Parathyroid adenoma (tissue), 2 donors: Measurements from ENCODE around the gene ENTPD3.

ENCODE experiments used
- H2AFZ ChIP-seq: fragments of 300-600 bp; sonication (generic); one replicate; pipeline ENCODE4 v1.7.0; 2017; ENCODE audit warnings: antibody characterized with exemption, mild to moderate bottlenecking
- H3K27ac ChIP-seq: fragments of 300-600 bp; sonication (generic); one replicate; pipeline ENCODE4 v1.7.0; 2017
- H3K27me3 ChIP-seq: fragments of 300-600 bp; sonication (generic); one replicate; pipeline ENCODE4 v1.7.0; 2017; ENCODE audit warnings: low read length; ENCODE audit not compliant: control insufficient read depth, insufficient read depth
- H3K36me3 ChIP-seq: fragments of 300-600 bp; sonication (generic); one replicate; pipeline ENCODE4 v1.7.0; 2017; ENCODE audit warnings: low read length; ENCODE audit not compliant: control insufficient read depth, insufficient read depth
- H3K4me1 ChIP-seq: fragments of 300-600 bp; sonication (generic); one replicate; pipeline ENCODE4 v1.7.0; 2017; ENCODE audit warnings: control low read depth
- H3K4me2 ChIP-seq: fragments of 300-600 bp; sonication (generic); one replicate; pipeline ENCODE4 v1.7.0; 2017; ENCODE audit warnings: low read length
- H3K4me3 ChIP-seq: fragments of 300-600 bp; sonication (generic); one replicate; pipeline ENCODE4 v1.7.0; 2017; ENCODE audit warnings: low read depth, low read length
- H3K79me2 ChIP-seq: fragments of 300-600 bp; sonication (generic); one replicate; pipeline ENCODE4 v1.7.0; 2017; ENCODE audit warnings: control low read depth
- H3K9ac ChIP-seq: fragments of 300-600 bp; sonication (generic); one replicate; pipeline ENCODE4 v1.7.0; 2017; ENCODE audit warnings: mild to moderate bottlenecking
- H3K9me3 ChIP-seq: fragments of 300-600 bp; sonication (generic); one replicate; pipeline ENCODE4 v1.7.0; 2017; ENCODE audit warnings: low read length; ENCODE audit not compliant: control insufficient read depth
- CTCF ChIP-seq: fragments of 300-600 bp; sonication (generic); IDR thresholded peaks from one replicate; pipeline ENCODE4 v1.7.0; 2017; ENCODE audit warnings: antibody characterized with exemption, mild to moderate bottlenecking
- donor health status: primary hyperparathyroidism.

ENTPD3 gene

DNA sequence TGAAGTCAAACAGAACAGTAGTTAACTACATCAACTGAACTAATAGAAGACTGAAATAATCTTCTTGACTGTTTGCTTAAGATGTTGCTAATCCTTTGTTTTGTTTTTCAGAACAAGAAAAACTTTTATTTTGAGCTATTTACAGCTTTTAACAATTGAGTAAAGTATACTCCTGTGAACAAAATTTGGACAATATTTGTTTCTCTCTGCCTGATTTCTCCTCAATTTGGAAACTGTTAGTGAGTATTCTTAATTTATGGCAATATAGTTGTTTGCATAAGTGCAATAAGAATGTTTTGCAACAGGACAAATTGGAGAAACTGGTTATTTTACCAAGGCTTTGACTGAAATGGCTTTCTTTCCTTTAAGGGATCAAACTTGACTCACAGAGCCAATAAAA lies 36.5 kb upstream of the ENTPD3 start:
- H3K9ac ChIP-seq = no peak overlapping the region
- no peaks in the 10 kb centered on the region for H3K27me3 ChIP-seq
- H3K4me1 ChIP-seq = no peaks in the 10 kb centered on the region
- H3K4me2 ChIP-seq = no peak overlapping the region
- no peak for TF ChIP-seq CTCF
- no peak overlapping the region for H3K4me3 ChIP-seq
- H3K36me3 ChIP-seq = no peaks in the 10 kb centered on the region
- H3K9me3 ChIP-seq = no peaks in the 10 kb centered on the region
- no peak overlapping the region for H2AFZ ChIP-seq
- no peaks in the 10 kb centered on the region for H3K79me2 ChIP-seq
- H3K27ac ChIP-seq = no peak overlapping the region

GRCh38 chr3:40355410-40355809 lies 31.6 kb upstream of the ENTPD3 start:
- no peak for TF ChIP-seq CTCF
- Histone ChIP-seq H3K4me1 (no peaks in the 10 kb centered on the region), H3K27me3 (no peaks in the 10 kb centered on the region), H3K36me3 (no peaks in the 10 kb centered on the region), H3K27ac (no peak overlapping the region), H3K4me3 (no peak overlapping the region), H3K9ac (no peak overlapping the region), H3K79me2 (no peaks in the 10 kb centered on the region), H2AFZ (no peak overlapping the region), H3K4me2 (no peak overlapping the region), H3K9me3 (no peaks in the 10 kb centered on the region)

DNA sequence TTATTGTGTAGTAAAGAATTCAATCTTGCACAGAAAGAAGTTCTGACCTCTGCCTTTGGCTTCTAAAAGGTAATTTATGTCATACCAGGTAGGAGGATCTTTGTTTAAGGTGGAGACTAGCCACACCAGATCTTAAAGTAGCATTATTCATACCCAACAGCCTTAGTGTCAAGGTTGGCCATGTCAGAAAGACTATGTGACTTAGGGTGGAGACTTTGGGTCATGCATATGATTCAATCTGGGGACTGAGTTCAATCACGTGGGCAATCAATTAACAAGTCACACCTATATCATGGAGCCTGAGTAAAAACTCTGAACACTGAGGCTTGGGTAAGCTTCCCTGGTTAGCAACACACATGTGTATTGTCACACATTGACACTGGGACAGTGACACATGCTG lies 28.5 kb upstream of the ENTPD3 start:
- no peak for TF ChIP-seq CTCF
- H3K9me3 ChIP-seq = no peaks in the 10 kb centered on the region
- H3K27ac ChIP-seq = no peak overlapping the region
- no peak overlapping the region for H3K9ac ChIP-seq
- no peaks in the 10 kb centered on the region for H3K27me3 ChIP-seq
- H2AFZ ChIP-seq = no peak overlapping the region
- H3K36me3 ChIP-seq = no peaks in the 10 kb centered on the region
- no peaks in the 10 kb centered on the region for H3K4me1 ChIP-seq
- H3K4me2 ChIP-seq = no peak overlapping the region
- H3K79me2 ChIP-seq = no peaks in the 10 kb centered on the region
- H3K4me3 ChIP-seq = no peak overlapping the region

DNA sequence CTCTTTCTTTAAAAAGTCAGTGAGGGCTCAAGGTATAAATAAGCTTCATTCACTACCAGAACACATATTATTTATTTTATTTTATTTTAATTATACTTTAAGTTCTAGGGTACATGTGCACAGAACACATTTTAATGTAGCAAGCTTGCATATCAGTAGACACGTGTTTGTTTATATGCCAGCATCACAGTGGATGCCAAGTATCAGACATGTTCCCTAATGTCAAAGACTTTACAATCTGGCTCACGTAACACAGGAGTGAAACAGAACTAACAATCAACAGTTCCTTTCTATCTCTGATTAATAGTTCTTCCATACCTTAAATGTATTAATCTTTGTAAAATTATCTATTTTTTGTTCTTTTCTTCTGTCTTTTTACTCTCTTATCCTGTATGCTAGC lies 23.3 kb upstream of the ENTPD3 start:
- Histone ChIP-seq H3K36me3 (no peaks in the 10 kb centered on the region), H3K9ac (no peak overlapping the region), H3K4me2 (no peak overlapping the region), H3K27me3 (no peaks in the 10 kb centered on the region), H3K9me3 (no peaks in the 10 kb centered on the region), H2AFZ (no peak overlapping the region), H3K27ac (no peak overlapping the region), H3K4me1 (no peaks in the 10 kb centered on the region), H3K79me2 (no peaks in the 10 kb centered on the region), H3K4me3 (no peak overlapping the region)
- no peak for TF ChIP-seq CTCF

GRCh38 chr3:40366203-40367162 lies 20.5 kb upstream of the ENTPD3 start:
- H3K27ac ChIP-seq = no peak overlapping the region
- no peak overlapping the region for H3K4me2 ChIP-seq
- H3K4me3 ChIP-seq = no peak overlapping the region

More at GRCh38 chr3:40366203-40367162, 20.5 kb upstream of the ENTPD3 start:
- no peaks in the 10 kb centered on the region for H3K9me3 ChIP-seq
- H3K36me3 ChIP-seq = no peaks in the 10 kb centered on the region
- no peaks in the 10 kb centered on the region for H3K27me3 ChIP-seq
- TF ChIP-seq CTCF = no peak
- no peaks in the 10 kb centered on the region for H3K79me2 ChIP-seq
- H2AFZ ChIP-seq = no peak overlapping the region
- no peak overlapping the region for H3K9ac ChIP-seq
- H3K4me1 ChIP-seq = no peaks in the 10 kb centered on the region
